ENCODE results near the gene PRRC2A.

PRRC2A gene

DNA sequence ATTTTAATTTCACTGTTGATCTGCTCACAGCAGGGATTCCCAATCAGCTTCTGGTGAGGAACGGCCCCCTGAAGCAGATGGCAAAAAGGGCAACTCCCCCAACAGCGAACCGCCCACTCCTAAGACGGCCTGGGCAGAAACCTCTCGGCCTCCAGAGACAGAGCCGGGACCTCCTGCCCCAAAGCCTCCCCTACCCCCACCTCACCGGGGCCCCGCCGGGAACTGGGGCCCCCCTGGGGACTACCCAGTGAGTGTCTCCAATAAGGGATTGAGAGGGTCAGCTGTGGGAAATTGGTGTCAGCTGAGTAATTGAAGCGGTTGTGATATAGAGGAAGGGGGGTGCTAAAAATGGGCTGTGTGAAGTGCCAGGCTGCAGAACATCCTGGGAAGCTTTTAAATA, 6.4 kb downstream of the PRRC2A start:
- TF ChIP-seq POLR2A (IDR thresholded peaks at IDR 0.05; ENCODE audit: low read length) (no peak), GATA1 (IDR thresholded peaks at IDR 0.05; ENCODE audit: low read depth, low read length) (no peak)
- DNase-seq, result no peak

GRCh38 chr6:31627690-31628287, 7.3 kb downstream of the PRRC2A start:
- no peak for DNase-seq
- TF ChIP-seq GATA1 (IDR thresholded peaks at IDR 0.05; ENCODE audit: low read depth, low read length) (no peak), POLR2A (IDR thresholded peaks at IDR 0.05; ENCODE audit: low read length) (no peak)

DNA sequence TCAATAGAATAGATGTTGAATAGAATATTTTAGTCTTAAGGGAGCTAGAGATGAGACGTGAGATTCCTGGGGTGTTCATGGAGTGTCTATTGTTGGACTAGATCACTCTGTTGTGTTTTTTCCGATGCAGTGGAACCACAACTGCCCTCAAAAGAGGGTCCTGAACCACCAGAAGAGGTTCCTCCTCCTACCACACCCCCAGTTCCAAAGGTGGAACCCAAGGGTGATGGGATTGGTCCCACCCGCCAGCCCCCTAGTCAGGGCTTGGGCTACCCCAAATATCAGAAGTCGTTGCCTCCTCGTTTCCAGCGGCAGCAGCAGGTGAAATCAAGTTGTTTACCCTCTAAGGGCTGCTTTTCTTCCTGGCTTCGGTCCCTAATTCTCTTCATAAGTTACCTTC, 8.5 kb downstream of the PRRC2A start:
- no peak for DNase-seq
- TF ChIP-seq POLR2A (IDR thresholded peaks at IDR 0.05; ENCODE audit: low read length) (no peak), GATA1 (IDR thresholded peaks at IDR 0.05; ENCODE audit: low read depth, low read length) (no peak)

GRCh38 chr6:31630177-31630934, 9.8 kb downstream of the PRRC2A start:
- no peak for TF ChIP-seq GATA1 (IDR thresholded peaks at IDR 0.05; ENCODE audit: low read depth, low read length)
- no peak for TF ChIP-seq POLR2A (IDR thresholded peaks at IDR 0.05; ENCODE audit: low read length)

GRCh38 chr6:31631209-31631608, 10.7 kb downstream of the PRRC2A start:
- no peak for DNase-seq
- TF ChIP-seq POLR2A (IDR thresholded peaks at IDR 0.05; ENCODE audit: low read length), result no peak
- no peak for TF ChIP-seq GATA1 (IDR thresholded peaks at IDR 0.05; ENCODE audit: low read depth, low read length)

More at GRCh38 chr6:31630177-31630934, 9.8 kb downstream of the PRRC2A start:
- no peak for DNase-seq

- TF ChIP-seq GATA1 (IDR thresholded peaks at IDR 0.05; ENCODE audit: low read depth, low read length) (no peak), POLR2A (IDR thresholded peaks at IDR 0.05; ENCODE audit: low read length) (no peak)
- no peak for DNase-seq
Measured at GRCh38 chr6:31631681-31632278, 11.3 kb downstream of the PRRC2A start.

GRCh38 chr6:31632279-31632946, 11.9 kb downstream of the PRRC2A start:
- TF ChIP-seq POLR2A (IDR thresholded peaks at IDR 0.05; ENCODE audit: low read length), result peak; percentile 18
- TF ChIP-seq GATA1 (IDR thresholded peaks at IDR 0.05; ENCODE audit: low read depth, low read length), result no peak
- DNase-seq, result no peak

DNA sequence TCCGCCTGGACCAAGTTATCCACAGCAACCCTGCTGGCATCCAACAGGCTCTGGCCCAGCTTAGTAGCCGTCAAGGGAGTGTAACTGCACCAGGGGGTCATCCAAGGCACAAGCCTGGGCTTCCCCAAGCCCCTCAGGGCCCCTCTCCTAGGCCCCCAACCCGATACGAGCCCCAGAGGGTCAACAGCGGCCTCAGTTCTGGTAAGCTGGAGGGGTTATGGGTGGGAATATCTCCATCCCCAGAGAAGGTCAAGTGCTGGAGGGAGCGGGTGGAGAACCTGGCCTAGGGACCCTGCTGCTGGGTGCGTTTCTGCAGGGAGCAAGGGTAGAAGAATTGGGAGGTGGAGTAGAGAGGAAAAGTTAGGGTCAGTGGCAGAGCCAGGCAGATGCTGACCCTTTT, 12.9 kb downstream of the PRRC2A start:
- TF ChIP-seq POLR2A (IDR thresholded peaks at IDR 0.05; ENCODE audit: low read length) (no peak), GATA1 (IDR thresholded peaks at IDR 0.05; ENCODE audit: low read depth, low read length) (no peak)
- no peak for DNase-seq

DNA sequence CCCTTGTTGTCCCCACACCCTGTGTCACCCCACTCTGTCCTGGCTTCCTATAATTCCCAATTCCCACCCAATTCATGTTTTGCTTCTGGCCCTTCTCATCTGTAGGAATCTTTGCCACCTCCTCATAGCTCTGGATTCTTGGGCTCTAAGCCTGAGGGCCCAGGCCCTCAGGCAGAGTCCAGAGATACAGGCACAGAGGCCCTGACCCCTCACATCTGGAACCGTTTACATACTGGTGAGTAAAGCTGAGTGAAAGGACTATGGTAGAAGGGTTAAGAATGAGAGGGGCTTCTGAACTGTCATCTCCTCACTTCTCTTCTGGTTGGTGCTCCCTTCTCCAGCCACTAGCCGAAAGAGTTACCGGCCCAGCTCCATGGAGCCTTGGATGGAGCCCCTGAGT, 13.6 kb downstream of the PRRC2A start:
- TF ChIP-seq POLR2A (IDR thresholded peaks at IDR 0.05; ENCODE audit: low read length), result no peak
- TF ChIP-seq GATA1 (IDR thresholded peaks at IDR 0.05; ENCODE audit: low read depth, low read length), result no peak
- DNase-seq, result no peak

DNA sequence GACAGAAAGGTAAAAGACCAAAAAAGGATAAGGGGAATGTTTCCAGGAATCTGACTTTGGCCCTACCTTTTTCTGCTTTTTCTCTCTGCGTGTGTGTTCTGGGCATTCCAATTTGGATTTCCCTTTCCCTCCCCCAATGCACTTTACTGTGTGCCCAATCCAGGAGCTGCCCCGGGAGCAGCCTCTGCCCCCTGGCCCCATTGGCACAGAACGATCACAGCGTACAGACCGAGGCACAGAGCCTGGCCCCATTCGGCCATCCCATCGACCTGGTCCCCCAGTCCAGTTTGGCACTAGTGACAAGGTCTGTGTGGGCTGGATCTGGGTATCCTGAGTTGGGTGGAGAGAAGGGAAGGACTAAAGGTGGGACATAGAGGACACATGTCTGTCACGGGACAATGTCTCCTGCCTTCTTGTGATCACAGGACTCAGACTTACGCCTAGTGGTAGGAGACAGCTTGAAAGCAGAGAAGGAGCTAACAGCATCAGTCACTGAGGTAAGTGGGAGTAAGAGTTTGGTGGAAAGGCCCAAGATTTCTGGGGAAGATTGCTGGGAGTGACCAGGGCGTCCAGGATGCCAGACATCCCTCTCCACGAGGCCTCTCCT, 14.6 kb downstream of the PRRC2A start:
- TF ChIP-seq GATA1 (IDR thresholded peaks at IDR 0.05; ENCODE audit: low read depth, low read length), result no peak
- TF ChIP-seq POLR2A (IDR thresholded peaks at IDR 0.05; ENCODE audit: low read length), result no peak
- no peak for DNase-seq

GRCh38 chr6:31636698-31637596, 16.4 kb downstream of the PRRC2A start:
- DNase-seq, result no peak
- TF ChIP-seq POLR2A (IDR thresholded peaks at IDR 0.05; ENCODE audit: low read length) (no peak), GATA1 (IDR thresholded peaks at IDR 0.05; ENCODE audit: low read depth, low read length) (no peak)

- TF ChIP-seq POLR2A (IDR thresholded peaks at IDR 0.05; ENCODE audit: low read length), result no peak
- no peak for TF ChIP-seq GATA1 (IDR thresholded peaks at IDR 0.05; ENCODE audit: low read depth, low read length)
- DNase-seq, result no peak
Measured at GRCh38 chr6:31639043-31639442, 18.5 kb downstream of the PRRC2A start.

DNA sequence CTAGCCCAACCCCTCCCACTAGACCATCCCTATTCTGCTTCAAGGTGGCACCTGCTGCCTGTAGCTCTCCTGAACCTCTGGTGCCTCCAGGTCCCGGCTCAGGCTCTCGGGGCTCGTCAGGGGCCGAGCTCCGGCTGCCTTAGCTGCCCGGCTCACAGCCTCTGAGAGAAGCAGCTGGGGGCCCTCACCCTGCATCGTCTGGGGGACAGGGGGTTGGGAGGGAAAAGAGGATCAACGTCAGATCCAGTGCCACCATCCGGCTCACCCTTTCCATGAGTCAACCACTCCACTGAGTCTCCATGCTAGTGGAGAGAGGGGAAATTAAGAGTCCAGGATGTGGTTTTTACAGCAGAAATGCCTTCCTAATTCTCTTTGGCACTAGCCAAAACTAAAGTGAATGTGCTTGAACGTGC, 18.9 kb downstream of the PRRC2A start:
- no peak for DNase-seq
- no peak for TF ChIP-seq POLR2A (IDR thresholded peaks at IDR 0.05; ENCODE audit: low read length)
- TF ChIP-seq GATA1 (IDR thresholded peaks at IDR 0.05; ENCODE audit: low read depth, low read length), result no peak
